Stomach smooth muscle (tissue), 2 donors: ENCODE data around the gene PTGDS.
A peak's percentile ranks its signal among the peaks of the same experiment; 100 is the strongest.

ENCODE experiments used
- H3K27ac ChIP-seq: one replicate; pipeline ENCODE4 v1.7.0; 2013; ENCODE audit warnings: mild to moderate bottlenecking, low read length, inconsistent platforms
- H3K27me3 ChIP-seq, 2 donors: one replicate each; pipeline ENCODE4 v1.7.0; 2013; ENCODE audit warnings: low read length in 2 of 2; ENCODE audit not compliant: insufficient read depth in 2 of 2, control insufficient read depth in 1 of 2
- H3K36me3 ChIP-seq, 2 donors: one replicate each; pipeline ENCODE4 v1.7.0; 2013; ENCODE audit warnings: low read length in 2 of 2; ENCODE audit not compliant: control insufficient read depth in 2 of 2, insufficient read depth in 2 of 2
- H3K4me1 ChIP-seq: one replicate; pipeline ENCODE4 v1.7.0; 2013; ENCODE audit warnings: low read length; ENCODE audit not compliant: control insufficient read depth, insufficient read depth
- H3K4me3 ChIP-seq, 2 donors: one replicate each; pipeline ENCODE4 v1.7.0; 2013; ENCODE audit warnings: low read length in 2 of 2
- H3K9ac ChIP-seq, 2 donors: one replicate each; pipeline ENCODE4 v1.7.0; 2013; ENCODE audit warnings: low read length in 2 of 2, mild to moderate bottlenecking in 1 of 2
- H3K9me3 ChIP-seq, 2 donors: one replicate each; pipeline ENCODE4 v1.7.0; 2013; ENCODE audit warnings: low read length in 2 of 2; ENCODE audit not compliant: control insufficient read depth in 2 of 2
- donor health status: healthy.
- donor health status: Pancreatic carcinoma.

Gene PTGDS

GRCh38 chr9:136940526-136941230 lies 36.6 kb upstream of the PTGDS start:
- Histone ChIP-seq H3K9ac (no peak overlapping the region), H3K36me3 (peaks cover 28 to 35% of the 10 kb centered on the region in 2 donors), H3K27me3 (no peaks in the 10 kb centered on the region), H3K4me3 (no peak overlapping the region), H3K27ac (no peak overlapping the region), H3K4me1 (peaks cover 18% of the 10 kb centered on the region), H3K9me3 (no peaks in the 10 kb centered on the region)

- no peaks in the 10 kb centered on the region for H3K27me3 ChIP-seq
- H3K9ac ChIP-seq, result no peak overlapping the region
- H3K9me3 ChIP-seq, result no peaks in the 10 kb centered on the region
- no peak overlapping the region for H3K4me3 ChIP-seq
- peaks cover 28 to 35% of the 10 kb centered on the region in 2 donors for H3K36me3 ChIP-seq
- H3K27ac ChIP-seq, result no peak overlapping the region
- peaks cover 18% of the 10 kb centered on the region for H3K4me1 ChIP-seq
Observed at GRCh38 chr9:136941231-136942111, 35.8 kb upstream of the PTGDS start.

DNA sequence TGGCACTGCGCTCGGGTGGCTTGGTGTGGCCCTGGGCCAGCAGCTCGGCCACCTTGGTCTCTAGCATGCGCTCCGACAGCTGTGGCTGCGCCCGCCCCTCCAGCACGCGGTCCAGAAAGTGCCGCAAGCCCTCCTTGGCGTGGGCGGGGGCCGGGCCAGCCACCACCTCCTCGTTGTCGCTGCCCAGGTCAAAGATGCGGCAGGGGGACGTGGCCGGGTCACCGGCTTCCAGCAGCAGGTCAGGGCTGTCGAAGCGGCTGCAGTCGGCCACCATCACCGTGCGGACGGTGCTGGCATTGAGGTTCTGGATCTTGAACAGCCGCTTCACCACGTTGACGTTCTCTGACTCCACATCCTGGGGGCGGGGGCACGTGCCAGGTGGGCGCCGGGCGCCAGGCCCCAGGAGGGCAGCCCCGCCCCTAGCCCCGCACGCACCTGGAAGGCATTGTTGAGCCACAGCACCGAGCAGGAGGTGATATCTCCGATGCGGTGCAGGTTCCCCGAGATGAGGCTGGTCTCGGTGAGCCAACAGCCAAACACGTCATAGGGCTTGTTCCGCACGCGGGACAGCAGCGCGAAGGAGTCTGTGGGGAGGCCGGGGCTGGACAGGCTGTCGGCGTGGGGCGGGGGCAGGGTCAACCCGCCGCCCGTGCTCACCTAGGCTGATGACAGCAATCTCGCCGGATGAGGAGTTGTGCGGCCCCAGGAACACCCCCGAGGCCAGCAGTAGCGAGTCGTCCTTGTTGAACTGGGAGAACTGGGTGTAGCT lies 35.0 kb upstream of the PTGDS start:
- no peaks in the 10 kb centered on the region for H3K27me3 ChIP-seq
- no peak overlapping the region for H3K4me3 ChIP-seq
- H3K36me3 ChIP-seq, result peaks cover 28 to 34% of the 10 kb centered on the region in 2 donors
- peaks cover 18% of the 10 kb centered on the region for H3K4me1 ChIP-seq
- H3K9ac ChIP-seq, result no peak overlapping the region
- no peaks in the 10 kb centered on the region for H3K9me3 ChIP-seq
- H3K27ac ChIP-seq, result no peak overlapping the region

- Histone ChIP-seq H3K4me3 (no peak overlapping the region), H3K27ac (no peak overlapping the region), H3K36me3 (peaks cover 28 to 34% of the 10 kb centered on the region in 2 donors), H3K4me1 (peaks cover 21% of the 10 kb centered on the region), H3K9me3 (no peaks in the 10 kb centered on the region), H3K27me3 (no peaks in the 10 kb centered on the region), H3K9ac (no peak overlapping the region)
Observed at GRCh38 chr9:136942881-136943230, 34.4 kb upstream of the PTGDS start.

- no peaks in the 10 kb centered on the region for H3K27me3 ChIP-seq
- H3K9ac ChIP-seq, result peak overlapping the region; percentile 68 to 78
- H3K4me1 ChIP-seq, result peaks cover 23% of the 10 kb centered on the region
- H3K27ac ChIP-seq, result peak overlapping the region; percentile 37
- H3K9me3 ChIP-seq, result no peaks in the 10 kb centered on the region
- H3K36me3 ChIP-seq, result peaks cover 28 to 34% of the 10 kb centered on the region in 2 donors
- H3K4me3 ChIP-seq, result peak overlapping the region; percentile 75 to 87
Observed at GRCh38 chr9:136943291-136944211, 33.8 kb upstream of the PTGDS start.

- peak overlapping the region; percentile 68 to 78 for H3K9ac ChIP-seq
- H3K36me3 ChIP-seq, result peaks cover 24 to 33% of the 10 kb centered on the region in 2 donors
- peak overlapping the region; percentile 75 to 87 for H3K4me3 ChIP-seq
- H3K4me1 ChIP-seq, result peaks cover 24% of the 10 kb centered on the region
- H3K9me3 ChIP-seq, result no peaks in the 10 kb centered on the region
- peak overlapping the region; percentile 37 for H3K27ac ChIP-seq
- H3K27me3 ChIP-seq, result no peaks in the 10 kb centered on the region
Observed at GRCh38 chr9:136944212-136944518, 33.1 kb upstream of the PTGDS start.

- H3K36me3 ChIP-seq, result peaks cover 20 to 27% of the 10 kb centered on the region in 2 donors
- H3K27ac ChIP-seq, result peak within 1 kb of the TSS; percentile 37
- H3K9ac ChIP-seq, result peak within 1 kb of the TSS; percentile 68 to 78
- no peaks in the 10 kb centered on the region for H3K9me3 ChIP-seq
- peaks cover 29% of the 10 kb centered on the region for H3K4me1 ChIP-seq
- H3K4me3 ChIP-seq, result peak within 1 kb of the TSS; percentile 75 to 87
- no peaks in the 10 kb centered on the region for H3K27me3 ChIP-seq
Observed at GRCh38 chr9:136944519-136945332, 32.6 kb upstream of the PTGDS start, which contains the start of the genes C8G and FBXW5. Gene C8G, plus strand, starts transcription at chr9:136945243. Its CDS starts 78 bp downstream, at chr9:136945321. Gene FBXW5, minus strand, starts transcription at chr9:136944738. Its CDS starts 655 bp downstream, at chr9:136944083.

DNA sequence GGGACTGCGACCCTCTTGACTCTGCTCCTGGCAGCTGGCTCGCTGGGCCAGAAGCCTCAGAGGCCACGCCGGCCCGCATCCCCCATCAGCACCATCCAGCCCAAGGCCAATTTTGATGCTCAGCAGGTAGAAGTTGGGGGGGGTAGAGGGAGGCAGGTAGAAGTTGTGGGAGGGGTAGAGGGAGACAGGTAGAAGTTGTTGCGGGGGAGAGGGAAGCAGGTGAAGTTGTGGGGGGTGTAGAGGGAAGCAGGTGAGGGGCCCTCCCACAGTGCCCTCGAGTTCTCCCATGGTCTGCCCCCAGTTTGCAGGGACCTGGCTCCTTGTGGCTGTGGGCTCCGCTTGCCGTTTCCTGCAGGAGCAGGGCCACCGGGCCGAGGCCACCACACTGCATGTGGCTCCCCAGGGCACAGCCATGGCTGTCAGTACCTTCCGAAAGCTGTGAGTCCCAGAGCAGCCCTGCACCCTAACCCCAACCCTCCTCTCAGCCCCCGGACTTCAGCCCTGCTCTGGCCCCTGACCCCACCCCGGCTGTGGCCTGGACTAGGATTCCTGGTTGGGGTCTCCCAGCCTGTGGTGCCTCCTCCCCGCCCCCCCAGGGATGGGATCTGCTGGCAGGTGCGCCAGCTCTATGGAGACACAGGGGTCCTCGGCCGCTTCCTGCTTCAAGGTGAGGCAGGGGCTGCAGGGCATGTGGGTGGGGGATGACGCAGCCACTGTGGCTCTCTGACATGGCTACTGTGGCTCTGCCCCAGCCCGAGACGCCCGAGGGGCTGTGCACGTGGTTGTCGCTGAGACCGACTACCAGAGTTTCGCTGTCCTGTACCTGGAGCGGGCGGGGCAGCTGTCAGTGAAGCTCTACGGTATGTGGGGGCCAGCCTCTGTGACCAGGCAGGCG lies 31.7 kb upstream of the PTGDS start:
- Histone ChIP-seq H3K36me3 (peaks cover 16 to 19% of the 10 kb centered on the region in 2 donors), H3K4me3 (no peak overlapping the region), H3K27ac (no peak overlapping the region), H3K9ac (no peak overlapping the region), H3K4me1 (peaks cover 37% of the 10 kb centered on the region), H3K9me3 (no peaks in the 10 kb centered on the region), H3K27me3 (no peaks in the 10 kb centered on the region)
